K562 (cell line): Measurements from ENCODE around the gene UBXN11. TPM values are rescaled to one million over a fixed set of nuclear protein-coding genes. Genes with fewer than 3 reads are reported as not detected.

Experiments used
- ARID1B ChIP-seq: fragments of 450-650 bp; IDR thresholded peaks from 2 replicates; pipeline ENCODE4 v1.6.1; 2016; ENCODE audit warnings: antibody characterized with exemption, mild to moderate bottlenecking, inconsistent platforms
- EHMT2 ChIP-seq: fragments of 450-650 bp; IDR thresholded peaks from 2 replicates; pipeline ENCODE4 v1.6.1; 2018; ENCODE audit warnings: antibody characterized with exemption
- HCFC1 ChIP-seq: IDR thresholded peaks from 2 replicates; pipeline ENCODE4 v1.6.1; 2012; ENCODE audit warnings: low read depth, low read length, improper control_type of control experiment
- HIVEP1 ChIP-seq: fragments of 250-450 bp; sonication (Bioruptor Pico); IDR thresholded peaks from 2 replicates; pipeline ENCODE4 v1.4.0; 2020; ENCODE audit warnings: mild to moderate bottlenecking
- KDM4B ChIP-seq, 2 experiments: fragments of 450-650 bp in 1 of 2; sonication (generic) in 1 of 2; IDR thresholded peaks; 2 replicates each; pipeline ENCODE4 v1.6.1; 2016 to 2017; ENCODE audit warnings: borderline replicate concordance in 2 of 2, antibody characterized with exemption in 1 of 2, low read depth in 1 of 2, mild to moderate bottlenecking in 1 of 2
- KLF6 ChIP-seq: fragments of 250-450 bp; sonication (Bioruptor Pico); IDR thresholded peaks from 2 replicates; pipeline ENCODE4 v1.4.0; 2020; ENCODE audit warnings: mild to moderate bottlenecking, moderate library complexity, borderline replicate concordance
- NFIC ChIP-seq: fragments of 450-650 bp; IDR thresholded peaks from 2 replicates; pipeline ENCODE4 v1.6.1; 2017; ENCODE audit warnings: mild to moderate bottlenecking, inconsistent platforms
- NFXL1 ChIP-seq: fragments of 450-650 bp; formaldehyde crosslinking; IDR thresholded peaks from 2 replicates; pipeline ENCODE4 v1.4.0; 2021; ENCODE audit warnings: mild to moderate bottlenecking
- ZBTB1 ChIP-seq: sonication (generic); formaldehyde crosslinking; IDR thresholded peaks from 2 replicates; pipeline ENCODE4 v1.8.1; 2023; ENCODE audit warnings: missing genetic modification reagents, low read depth, mild to moderate bottlenecking, borderline replicate concordance
- ZNF175 ChIP-seq: fragments of 200-800 bp; sonication (Bioruptor generic); IDR thresholded peaks from 2 replicates; pipeline ENCODE4 v1.6.1; 2016; ENCODE audit warnings: low read depth, mild to moderate bottlenecking, missing genetic modification characterization, missing compliant biosample characterization
- ZNF217 ChIP-seq: sonication (generic); formaldehyde crosslinking; IDR thresholded peaks from 2 replicates; pipeline ENCODE4 v1.8.0; 2022; ENCODE audit warnings: mild to moderate bottlenecking, missing genetic modification reagents
- ZNF282 ChIP-seq: sonication (generic); formaldehyde crosslinking; IDR thresholded peaks from 2 replicates; pipeline ENCODE4 v1.8.1; 2023; ENCODE audit warnings: missing genetic modification reagents
- ZNF3 ChIP-seq: fragments of 250-450 bp; sonication (Bioruptor Pico); IDR thresholded peaks from 2 replicates; pipeline ENCODE4 v1.5.0; 2021; ENCODE audit warnings: mild to moderate bottlenecking, moderate library complexity
- ZNF316 ChIP-seq: fragments of 450-650 bp; IDR thresholded peaks from 2 replicates; pipeline ENCODE4 v1.6.1; 2016
- ZNF431 ChIP-seq: sonication (generic); formaldehyde crosslinking; IDR thresholded peaks from 2 replicates; pipeline ENCODE4 v1.8.0; 2022; ENCODE audit warnings: mild to moderate bottlenecking, missing genetic modification reagents
- ZNF507 ChIP-seq: conservative IDR thresholded peaks from 2 replicates; pipeline ENCODE4 v1.6.1; 2017; ENCODE audit warnings: missing genetic modification characterization, missing compliant biosample characterization
- ZNF644 ChIP-seq: fragments of 200-800 bp; sonication (Bioruptor generic); IDR thresholded peaks from 2 replicates; pipeline ENCODE4 v1.6.1; 2016; ENCODE audit warnings: low read depth, missing genetic modification characterization, missing compliant biosample characterization
- ZNF77 ChIP-seq: fragments of 250-450 bp; sonication (Bioruptor Pico); IDR thresholded peaks from 2 replicates; pipeline ENCODE4 v1.5.0; 2020
- polyA plus RNA-seq, 8 experiments: library from polyadenylated mRNA; depleted of rRNA in 4 of 8; stranded (reverse) in 5 of 8; unstranded in 3 of 8; fragments of >200 nt; fragmentation: Nextera tagmentation in 2 of 8; fragmentation: Illumina TruSeq in 1 of 8; extraction: Ambion mirVana in 2 of 8; extraction: Trizol in 1 of 8; gene quantifications; 2 replicates each; pipeline versions ENCODE4 v1.2.1 to v1.2.3, GENCODE V29; 2011 to 2014; ENCODE audit warnings: inconsistent platforms in 1 of 8, missing spikeins in 1 of 8
- total RNA-seq, 7 experiments: library from RNA; depleted of rRNA in 6 of 7; stranded (reverse); fragments of >200 nt in 6 of 7; fragmentation: Illumina TruSeq in 2 of 7; extraction: Trizol in 2 of 7; gene quantifications; 2 replicates each; pipeline versions ENCODE4 v1.2.1 to v1.2.3, GENCODE V29; 2011 to 2021; ENCODE audit warnings: low replicate concordance in 1 of 7
- TF ChIP-seq, protein P1 (sequence below): fragments of 200-400 bp; formaldehyde crosslinking; IDR thresholded peaks from 2 replicates; pipeline ENCODE4 v1.6.1; 2017; ENCODE audit warnings: mild to moderate bottlenecking, low read depth, low read length, moderate library complexity
- TF ChIP-seq, protein P2 (sequence below): fragments of 450-650 bp; IDR thresholded peaks from 2 replicates; pipeline ENCODE4 v1.6.1; 2016; ENCODE audit warnings: low read depth, mild to moderate bottlenecking, moderate library complexity
- TF ChIP-seq, protein P3 (sequence below): fragments of 450-650 bp; formaldehyde crosslinking; IDR thresholded peaks from 2 replicates; pipeline ENCODE4 v1.4.0; 2020; ENCODE audit warnings: mild to moderate bottlenecking, moderate library complexity
- TF ChIP-seq, protein P4 (sequence below): fragments of 450-650 bp; IDR thresholded peaks from 2 replicates; pipeline ENCODE4 v1.6.1; 2016; ENCODE audit warnings: borderline replicate concordance

Gene UBXN11
- total and polyA plus RNA-seq, 9 of the 15 experiments (the other 6 are each of a cell fraction or from before 2014, with no cell fraction given): 0.48 to 34.3 (median 11.3) TPM

DNA sequence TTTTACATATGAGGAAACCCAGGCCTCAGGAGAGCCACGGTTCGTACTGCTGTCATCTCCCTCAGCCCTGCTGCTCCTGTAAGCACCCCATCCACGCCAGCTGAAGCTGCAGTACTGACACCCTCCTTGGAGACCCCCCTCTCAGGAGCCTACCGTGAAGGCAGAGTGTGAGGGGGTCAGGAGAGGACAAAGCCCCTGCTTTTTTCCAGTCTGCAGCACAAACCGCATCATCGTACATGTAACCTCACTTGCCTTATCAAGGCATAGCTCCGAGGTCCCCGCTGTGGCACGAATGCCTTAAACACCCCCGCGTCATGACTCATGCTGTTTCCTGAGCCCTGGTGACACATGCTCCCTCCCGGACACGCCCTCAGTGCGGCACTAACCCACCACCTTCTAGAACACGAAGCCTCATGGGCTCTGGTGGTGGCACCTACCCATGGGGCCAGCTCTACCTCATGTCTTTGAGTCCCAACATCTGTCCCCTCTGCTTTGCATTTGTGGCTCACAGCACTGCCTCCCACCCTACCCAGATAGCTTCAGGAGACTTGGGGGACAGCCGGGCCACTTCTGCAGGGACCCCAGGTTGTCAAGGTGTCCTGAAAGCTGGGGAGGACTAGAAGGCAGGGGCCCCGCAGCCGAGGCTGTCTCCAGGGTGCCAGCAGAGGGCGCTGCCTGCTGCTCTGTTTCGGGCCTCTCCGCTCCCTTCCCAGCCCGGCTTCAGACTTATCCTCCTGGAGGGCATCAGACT lies 21.7 kb downstream of the UBXN11 start (continued):
- TF ChIP-seq, protein P1, sequence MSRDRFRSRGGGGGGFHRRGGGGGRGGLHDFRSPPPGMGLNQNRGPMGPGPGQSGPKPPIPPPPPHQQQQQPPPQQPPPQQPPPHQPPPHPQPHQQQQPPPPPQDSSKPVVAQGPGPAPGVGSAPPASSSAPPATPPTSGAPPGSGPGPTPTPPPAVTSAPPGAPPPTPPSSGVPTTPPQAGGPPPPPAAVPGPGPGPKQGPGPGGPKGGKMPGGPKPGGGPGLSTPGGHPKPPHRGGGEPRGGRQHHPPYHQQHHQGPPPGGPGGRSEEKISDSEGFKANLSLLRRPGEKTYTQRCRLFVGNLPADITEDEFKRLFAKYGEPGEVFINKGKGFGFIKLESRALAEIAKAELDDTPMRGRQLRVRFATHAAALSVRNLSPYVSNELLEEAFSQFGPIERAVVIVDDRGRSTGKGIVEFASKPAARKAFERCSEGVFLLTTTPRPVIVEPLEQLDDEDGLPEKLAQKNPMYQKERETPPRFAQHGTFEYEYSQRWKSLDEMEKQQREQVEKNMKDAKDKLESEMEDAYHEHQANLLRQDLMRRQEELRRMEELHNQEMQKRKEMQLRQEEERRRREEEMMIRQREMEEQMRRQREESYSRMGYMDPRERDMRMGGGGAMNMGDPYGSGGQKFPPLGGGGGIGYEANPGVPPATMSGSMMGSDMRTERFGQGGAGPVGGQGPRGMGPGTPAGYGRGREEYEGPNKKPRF: no peak
- TF ChIP-seq ZNF282 (CRISPR knock-in tag) (0 out of 2 replicates have a peak, but pooled peaks have one; percentile 67), ZNF217 (CRISPR knock-in tag) (no peak), KDM4B (IDR thresholded peaks at IDR 0.05; ENCODE audit: borderline replicate concordance in 2 of 2, low read depth in 1 of 2) (no peak; a peak in 1 of 4 replicates), ZNF175 (CRISPR knock-in tag) (peak; percentile 88), ZNF431 (CRISPR knock-in tag) (peak; percentile 87), ZNF77 (CRISPR knock-in tag) (no peak), ARID1B (peak; percentile 96), ZNF507 (tag) (no peak), ZNF3 (CRISPR knock-in tag) (no peak), ZBTB1 (CRISPR knock-in tag) (peak; percentile 55; the same call in 1 of the 2 replicates), HIVEP1 (no peak), NFIC (peak; percentile 57), ZNF316 (peak; percentile 74), ZNF644 (tag) (0 out of 2 replicates have a peak, but pooled peaks have one; percentile 53), KLF6 (CRISPR knock-in tag) (0 out of 2 replicates have a peak, but pooled peaks have one; percentile 29), EHMT2 (peak; percentile 66; the same call in 1 of the 2 replicates), HCFC1 (0 out of 2 replicates have a peak, but pooled peaks have one; percentile 15), NFXL1 (CRISPR knock-in tag) (no peak)
- TF ChIP-seq, protein P2, sequence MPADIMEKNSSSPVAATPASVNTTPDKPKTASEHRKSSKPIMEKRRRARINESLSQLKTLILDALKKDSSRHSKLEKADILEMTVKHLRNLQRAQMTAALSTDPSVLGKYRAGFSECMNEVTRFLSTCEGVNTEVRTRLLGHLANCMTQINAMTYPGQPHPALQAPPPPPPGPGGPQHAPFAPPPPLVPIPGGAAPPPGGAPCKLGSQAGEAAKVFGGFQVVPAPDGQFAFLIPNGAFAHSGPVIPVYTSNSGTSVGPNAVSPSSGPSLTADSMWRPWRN: peak; percentile 70
- TF ChIP-seq, protein P3, sequence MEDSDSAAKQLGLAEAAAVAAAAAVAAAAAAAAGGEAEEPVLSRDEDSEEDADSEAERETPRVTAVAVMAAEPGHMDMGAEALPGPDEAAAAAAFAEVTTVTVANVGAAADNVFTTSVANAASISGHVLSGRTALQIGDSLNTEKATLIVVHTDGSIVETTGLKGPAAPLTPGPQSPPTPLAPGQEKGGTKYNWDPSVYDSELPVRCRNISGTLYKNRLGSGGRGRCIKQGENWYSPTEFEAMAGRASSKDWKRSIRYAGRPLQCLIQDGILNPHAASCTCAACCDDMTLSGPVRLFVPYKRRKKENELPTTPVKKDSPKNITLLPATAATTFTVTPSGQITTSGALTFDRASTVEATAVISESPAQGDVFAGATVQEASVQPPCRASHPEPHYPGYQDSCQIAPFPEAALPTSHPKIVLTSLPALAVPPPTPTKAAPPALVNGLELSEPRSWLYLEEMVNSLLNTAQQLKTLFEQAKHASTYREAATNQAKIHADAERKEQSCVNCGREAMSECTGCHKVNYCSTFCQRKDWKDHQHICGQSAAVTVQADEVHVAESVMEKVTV: peak; percentile 44
- TF ChIP-seq, protein P4, sequence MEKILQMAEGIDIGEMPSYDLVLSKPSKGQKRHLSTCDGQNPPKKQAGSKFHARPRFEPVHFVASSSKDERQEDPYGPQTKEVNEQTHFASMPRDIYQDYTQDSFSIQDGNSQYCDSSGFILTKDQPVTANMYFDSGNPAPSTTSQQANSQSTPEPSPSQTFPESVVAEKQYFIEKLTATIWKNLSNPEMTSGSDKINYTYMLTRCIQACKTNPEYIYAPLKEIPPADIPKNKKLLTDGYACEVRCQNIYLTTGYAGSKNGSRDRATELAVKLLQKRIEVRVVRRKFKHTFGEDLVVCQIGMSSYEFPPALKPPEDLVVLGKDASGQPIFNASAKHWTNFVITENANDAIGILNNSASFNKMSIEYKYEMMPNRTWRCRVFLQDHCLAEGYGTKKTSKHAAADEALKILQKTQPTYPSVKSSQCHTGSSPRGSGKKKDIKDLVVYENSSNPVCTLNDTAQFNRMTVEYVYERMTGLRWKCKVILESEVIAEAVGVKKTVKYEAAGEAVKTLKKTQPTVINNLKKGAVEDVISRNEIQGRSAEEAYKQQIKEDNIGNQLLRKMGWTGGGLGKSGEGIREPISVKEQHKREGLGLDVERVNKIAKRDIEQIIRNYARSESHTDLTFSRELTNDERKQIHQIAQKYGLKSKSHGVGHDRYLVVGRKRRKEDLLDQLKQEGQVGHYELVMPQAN: peak; percentile 81; the same call in 1 of the 2 replicates
